SK-N-SH (cell line): ENCODE data around the gene TFCP2.

ENCODE experiments used
- CTCF ChIP-seq: fragments of 200-600 bp; sonication (generic); IDR thresholded peaks from 2 replicates; pipeline ENCODE4 v1.6.1; 2017; ENCODE audit warnings: antibody characterized with exemption, mild to moderate bottlenecking, moderate library complexity
- EP300 ChIP-seq, 2 experiments: IDR thresholded peaks; 2 replicates each; pipeline versions ENCODE4 v1.4.0 to v1.6.1; 2012; ENCODE audit warnings: borderline replicate concordance in 1 of 2, low read depth in 1 of 2, low read length in 1 of 2
- FOXJ3 ChIP-seq: sonication (generic); formaldehyde crosslinking; IDR thresholded peaks from 2 replicates; pipeline ENCODE4 v1.5.1; 2020; ENCODE audit warnings: mild to moderate bottlenecking, missing genetic modification reagents
- MAX ChIP-seq: IDR thresholded peaks from 2 replicates; pipeline ENCODE4 v1.4.0; 2012; ENCODE audit warnings: low read depth
- MXI1 ChIP-seq: IDR thresholded peaks from 2 replicates; pipeline ENCODE4 v1.6.1; 2012; ENCODE audit warnings: mild to moderate bottlenecking, low read depth, low read length, improper control_type of control experiment
- NFIC ChIP-seq: IDR thresholded peaks from 2 replicates; pipeline ENCODE4 v1.4.0; 2012; ENCODE audit warnings: borderline replicate concordance
- NRF1 ChIP-seq: IDR thresholded peaks from 2 replicates; pipeline ENCODE4 v1.6.1; 2012; ENCODE audit warnings: low read depth, mild to moderate bottlenecking, low read length
- POLR2AphosphoS5 ChIP-seq: IDR thresholded peaks from 2 replicates; pipeline ENCODE4 v1.6.1; 2012; ENCODE audit warnings: low read depth, low read length
- RAD21 ChIP-seq: IDR thresholded peaks from 2 replicates; pipeline ENCODE4 v1.6.1; 2012; ENCODE audit warnings: mild to moderate bottlenecking, low read length
- REST ChIP-seq: IDR thresholded peaks from 2 replicates; pipeline ENCODE4 v1.6.1; 2012; ENCODE audit warnings: mild to moderate bottlenecking, low read depth, low read length, moderate library complexity
- SIN3A ChIP-seq: IDR thresholded peaks from 2 replicates; pipeline ENCODE4 v1.6.1; 2012; ENCODE audit warnings: low read depth, mild to moderate bottlenecking, low read length, moderate library complexity, borderline replicate concordance
- SMC3 ChIP-seq: IDR thresholded peaks from 2 replicates; pipeline ENCODE4 v1.6.1; 2012; ENCODE audit warnings: low read depth, low read length, improper control_type of control experiment
- TCF12 ChIP-seq: IDR thresholded peaks from 2 replicates; pipeline ENCODE4 v1.4.0; 2012
- YY1 ChIP-seq: IDR thresholded peaks from 2 replicates; pipeline ENCODE4 v1.4.0; 2012; ENCODE audit warnings: low read depth, mild to moderate bottlenecking

- no peak for TF ChIP-seq EP300 (IDR thresholded peaks at IDR 0.05; ENCODE audit: borderline replicate concordance in 1 of 2, low read depth in 1 of 2, low read length in 1 of 2)
- no peak for TF ChIP-seq REST
- TF ChIP-seq CTCF, result no peak
- TF ChIP-seq NFIC, result no peak
- TF ChIP-seq MAX, result no peak
- TF ChIP-seq TCF12, result no peak
- no peak for TF ChIP-seq SMC3
- TF ChIP-seq POLR2AphosphoS5, result no peak
- no peak for TF ChIP-seq MXI1
- no peak for TF ChIP-seq FOXJ3 (CRISPR knock-in tag)
- TF ChIP-seq RAD21, result no peak
- no peak for TF ChIP-seq YY1
- no peak for TF ChIP-seq SIN3A
- TF ChIP-seq NRF1, result no peak
These were observed 10.7 kb downstream of the TFCP2 start for GRCh38 chr12:51162217-51162616.
